ENCODE measurements around the gene TRAPPC5. TPM values are rescaled to one million over a fixed set of nuclear protein-coding genes. Genes with fewer than 3 reads are reported as not detected.

Gene TRAPPC5
- total and polyA plus RNA-seq, 10 donors, result 47.2 to 159 (median 86.0) TPM

DNA sequence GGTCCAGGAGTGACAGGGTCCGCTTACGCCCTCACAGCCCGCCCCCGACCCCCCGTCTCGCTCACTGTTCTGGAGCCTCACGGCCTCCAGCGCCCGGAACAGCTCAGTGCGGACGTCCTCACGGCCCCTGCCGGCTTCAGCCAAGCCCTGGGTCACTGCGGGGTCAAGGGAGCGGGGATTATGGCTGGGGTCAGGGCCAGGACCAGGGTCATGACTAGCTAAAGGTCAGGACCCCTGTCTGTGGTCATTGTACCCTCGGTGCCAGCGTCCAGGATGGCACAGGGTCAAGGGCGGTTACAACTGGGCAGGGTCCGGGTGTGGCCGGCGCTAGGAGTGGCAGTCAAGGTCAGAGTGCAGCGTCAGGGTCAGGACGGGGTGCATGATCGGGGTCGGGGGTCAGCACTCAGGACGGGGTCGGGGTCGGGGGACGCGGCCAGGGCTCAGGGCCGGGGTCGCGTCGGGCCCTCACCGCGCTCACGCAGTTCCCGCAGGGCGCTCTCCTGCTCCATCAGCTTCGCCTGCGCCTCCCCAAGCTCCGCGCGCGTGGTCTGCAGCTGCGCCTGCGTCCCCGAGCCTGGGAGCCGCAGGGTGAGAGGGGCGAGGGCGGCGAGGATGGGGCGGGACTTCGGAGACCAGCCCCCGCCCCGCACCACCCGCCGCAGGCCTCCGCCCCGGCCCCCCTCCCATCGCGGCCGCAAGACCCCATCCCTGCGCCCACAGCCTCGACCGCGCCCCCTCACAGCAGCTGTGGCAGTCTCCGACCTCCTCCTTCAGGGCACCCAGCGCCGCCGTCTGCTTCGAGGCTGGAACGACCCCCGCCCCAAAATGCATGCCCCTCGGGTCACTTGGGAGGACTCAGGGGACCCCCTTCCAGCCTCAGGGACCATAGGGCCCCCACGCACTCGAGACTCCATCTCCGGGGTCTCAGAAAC lies 49.9 kb downstream of the TRAPPC5 start:
- DNase-seq, result no peak
- Histone ChIP-seq H3K9me3 (no peaks in the 10 kb centered on the region), H3K4me3 (peak overlapping the region in 4 of 8 donors; percentile 6 to 57 (median 16)), H3K27me3 (replicated peaks in 1 of 7) (peaks cover 4 to 51% (median 31%) of the 10 kb centered on the region in 7 donors), H3K36me3 (no peaks in the 10 kb centered on the region), H3K4me1 (peaks cover 0 to 39% (median 27%) of the 10 kb centered on the region in 6 donors), H3K27ac (no peak overlapping the region)
- WGBS, 5 donors, result 0 to 17% (median 7%) methylated on average over 6 to 78 of the region's 78 CpGs
- intact Hi-C loops (cut with DNase I; ENCODE audit: low total_unique reads), result no loop called here
- TF ChIP-seq POLR2A (IDR thresholded peaks at IDR 0.05), result no peak
- no peak for TF ChIP-seq POLR2AphosphoS5 (IDR thresholded peaks at IDR 0.05)
- TF ChIP-seq, protein P1, sequence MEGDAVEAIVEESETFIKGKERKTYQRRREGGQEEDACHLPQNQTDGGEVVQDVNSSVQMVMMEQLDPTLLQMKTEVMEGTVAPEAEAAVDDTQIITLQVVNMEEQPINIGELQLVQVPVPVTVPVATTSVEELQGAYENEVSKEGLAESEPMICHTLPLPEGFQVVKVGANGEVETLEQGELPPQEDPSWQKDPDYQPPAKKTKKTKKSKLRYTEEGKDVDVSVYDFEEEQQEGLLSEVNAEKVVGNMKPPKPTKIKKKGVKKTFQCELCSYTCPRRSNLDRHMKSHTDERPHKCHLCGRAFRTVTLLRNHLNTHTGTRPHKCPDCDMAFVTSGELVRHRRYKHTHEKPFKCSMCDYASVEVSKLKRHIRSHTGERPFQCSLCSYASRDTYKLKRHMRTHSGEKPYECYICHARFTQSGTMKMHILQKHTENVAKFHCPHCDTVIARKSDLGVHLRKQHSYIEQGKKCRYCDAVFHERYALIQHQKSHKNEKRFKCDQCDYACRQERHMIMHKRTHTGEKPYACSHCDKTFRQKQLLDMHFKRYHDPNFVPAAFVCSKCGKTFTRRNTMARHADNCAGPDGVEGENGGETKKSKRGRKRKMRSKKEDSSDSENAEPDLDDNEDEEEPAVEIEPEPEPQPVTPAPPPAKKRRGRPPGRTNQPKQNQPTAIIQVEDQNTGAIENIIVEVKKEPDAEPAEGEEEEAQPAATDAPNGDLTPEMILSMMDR (IDR thresholded peaks at IDR 0.05 in 8 of 11, conservative IDR thresholded peaks at IDR 0.05 in 3 of 11), result no peak

DNA sequence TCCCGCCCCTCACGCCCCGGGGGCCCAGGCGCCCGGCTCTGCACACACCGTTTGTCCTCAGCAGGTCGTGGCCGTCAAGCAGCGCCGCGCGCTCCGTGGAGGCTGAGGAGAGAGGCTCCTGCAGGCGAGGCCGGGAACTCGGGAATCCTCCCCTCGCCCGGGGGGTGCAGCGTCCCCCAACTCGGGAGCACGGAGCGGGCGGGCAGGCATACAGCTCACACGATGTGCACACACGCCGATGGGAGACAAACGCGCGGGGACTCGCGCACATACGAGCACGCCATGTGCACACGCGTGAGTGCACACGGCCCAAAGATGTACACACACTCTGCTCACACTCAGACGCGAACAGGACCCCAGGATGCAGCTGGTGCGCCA lies 50.6 kb downstream of the TRAPPC5 start:
- H3K27me3 ChIP-seq (replicated peaks in 1 of 7), result peaks cover 4 to 51% (median 31%) of the 10 kb centered on the region in 7 donors
- no peak overlapping the region for H3K27ac ChIP-seq
- DNase-seq, result peak; percentile 67
- H3K4me1 ChIP-seq, result peaks cover 0 to 39% (median 27%) of the 10 kb centered on the region in 6 donors
- WGBS, 5 donors, result 63 to 92% (median 69%) methylated on average over 15 to 39 of the region's 39 CpGs
- H3K4me3 ChIP-seq, result no peak overlapping the region
- no peaks in the 10 kb centered on the region for H3K36me3 ChIP-seq
- no peaks in the 10 kb centered on the region for H3K9me3 ChIP-seq
- no peak for TF ChIP-seq POLR2A (IDR thresholded peaks at IDR 0.05)
- TF ChIP-seq, protein P1 (IDR thresholded peaks at IDR 0.05 in 8 of 11, conservative IDR thresholded peaks at IDR 0.05 in 3 of 11), result no peak
- TF ChIP-seq POLR2AphosphoS5 (IDR thresholded peaks at IDR 0.05), result no peak
- intact Hi-C loops (cut with DNase I; ENCODE audit: low total_unique reads), result no loop called here

DNA sequence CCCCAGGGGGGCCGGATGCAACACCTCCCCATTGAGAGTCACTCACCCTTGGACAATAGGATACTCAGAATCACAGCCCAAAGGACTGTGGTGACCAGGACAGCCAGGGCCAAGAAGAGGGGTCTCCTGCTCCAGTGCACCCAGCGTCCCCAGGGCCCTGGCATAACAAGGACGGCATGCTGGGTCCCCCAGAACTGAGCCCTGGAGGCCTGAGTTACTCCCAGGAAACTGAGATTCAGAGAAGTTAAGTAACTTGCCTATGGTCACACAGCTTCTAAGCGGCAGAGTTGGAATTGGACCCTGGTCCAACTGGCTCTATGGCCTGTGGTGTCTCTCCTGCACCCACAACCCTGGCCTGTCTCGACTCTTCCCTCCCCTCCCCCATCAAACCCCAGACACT lies 51.0 kb downstream of the TRAPPC5 start:
- TF ChIP-seq POLR2A (IDR thresholded peaks at IDR 0.05) (no peak), POLR2AphosphoS5 (IDR thresholded peaks at IDR 0.05) (no peak)
- intact Hi-C loops (cut with DNase I; ENCODE audit: low total_unique reads), result no loop called here
- WGBS, 5 donors, result 58 to 86% (median 81%) methylated on average over 2 to 5 of the region's 5 CpGs
- DNase-seq, result no peak
- Histone ChIP-seq H3K4me1 (peaks cover 0 to 39% (median 27%) of the 10 kb centered on the region in 6 donors), H3K27me3 (replicated peaks in 1 of 7) (peaks cover 4 to 51% (median 31%) of the 10 kb centered on the region in 7 donors), H3K9me3 (no peaks in the 10 kb centered on the region), H3K4me3 (no peak overlapping the region), H3K27ac (no peak overlapping the region), H3K36me3 (no peaks in the 10 kb centered on the region)

DNA sequence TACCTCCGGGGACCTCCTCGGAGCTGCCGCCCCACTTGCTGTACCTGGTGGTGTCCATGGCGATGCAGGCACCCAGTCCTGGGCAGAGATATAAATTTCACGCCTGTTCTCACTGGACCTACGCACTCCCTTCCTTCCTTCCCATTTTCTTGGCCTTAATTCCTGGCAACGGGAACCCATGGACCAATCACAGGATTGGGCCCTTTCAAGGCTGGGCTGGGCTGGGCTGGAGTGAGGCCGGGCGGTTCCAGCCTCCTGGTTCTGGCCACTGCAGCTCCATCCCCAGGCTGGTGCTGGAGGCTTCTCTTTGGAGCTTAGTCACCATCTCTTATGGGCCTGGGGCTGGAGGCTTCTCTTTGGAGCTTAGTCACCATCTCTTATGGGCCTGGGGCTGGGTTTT lies 51.4 kb downstream of the TRAPPC5 start, which contains the start of gene CLEC4G:
Gene CLEC4G (minus strand): TSS at position 66 of the 400 bp plus-strand sequence. CDS start 8 bp downstream, at position 58.
- H3K27me3 ChIP-seq (replicated peaks in 1 of 7), result peaks cover 4 to 51% (median 31%) of the 10 kb centered on the region in 7 donors
- H3K4me1 ChIP-seq, result peaks cover 0 to 39% (median 27%) of the 10 kb centered on the region in 6 donors
- DNase-seq, result peak; percentile 56
- 62 to 75% (median 70%) methylated on average over 9 of the region's 9 CpGs for WGBS, 5 donors
- H3K4me3 ChIP-seq, result no peak within 1 kb of the TSS
- H3K27ac ChIP-seq, result no peak within 1 kb of the TSS
- intact Hi-C loops (cut with DNase I; ENCODE audit: low total_unique reads), result no loop called here
- no peaks in the 10 kb centered on the region for H3K9me3 ChIP-seq
- no peaks in the 10 kb centered on the region for H3K36me3 ChIP-seq
- TF ChIP-seq, protein P1 (IDR thresholded peaks at IDR 0.05 in 8 of 11, conservative IDR thresholded peaks at IDR 0.05 in 3 of 11), result no peak

Data from spleen (tissue), 11 donors.